MM.1S (cell line): Measurements from ENCODE around the gene POTEG.
"Not testable (repeated sequence)": the region's sequence is repeated elsewhere in the genome, so short reads cannot be mapped to it uniquely, and the experiment has no call there.

Source experiments
- DNase-seq: peaks from one replicate; pipeline ENCODE4 v3.0.0-alpha.2; 2015
- H2AFZ ChIP-seq: fragments of 300-600 bp; sonication (generic); 2 replicates; pipeline ENCODE4 v1.6.0; 2016; ENCODE audit warnings: antibody characterized with exemption, low read length
- H3F3A ChIP-seq: fragments of 300-600 bp; sonication (generic); 2 replicates; pipeline ENCODE4 v1.6.1; 2016; ENCODE audit warnings: mild to moderate bottlenecking, antibody characterized with exemption, low read length, moderate library complexity, mixed read lengths; ENCODE audit not compliant: insufficient read depth
- H3K27ac ChIP-seq: fragments of 300-600 bp; sonication (generic); 2 replicates; pipeline ENCODE4 v1.5.1; 2016; ENCODE audit warnings: mild to moderate bottlenecking, low read length
- H3K27me3 ChIP-seq: fragments of 300-600 bp; sonication (generic); replicated peaks from 2 replicates; pipeline ENCODE4 v1.6.0; 2016; ENCODE audit warnings: low read length; ENCODE audit not compliant: insufficient read depth
- H3K36me3 ChIP-seq: fragments of 300-600 bp; sonication (generic); replicated peaks from 2 replicates; pipeline ENCODE4 v1.6.1; 2016; ENCODE audit warnings: mild to moderate bottlenecking, low read length, mixed read lengths; ENCODE audit not compliant: insufficient read depth
- H3K4me1 ChIP-seq: fragments of 300-600 bp; sonication (generic); 2 replicates; pipeline ENCODE4 v1.6.1; 2016; ENCODE audit warnings: low read length, mixed read lengths
- H3K4me2 ChIP-seq: fragments of 300-600 bp; sonication (generic); 2 replicates; pipeline ENCODE4 v1.6.0; 2016; ENCODE audit warnings: low read depth, low read length
- H3K4me3 ChIP-seq: fragments of 300-600 bp; sonication (generic); 2 replicates; pipeline ENCODE4 v1.5.1; 2016; ENCODE audit warnings: low read length, mixed read lengths
- H3K79me2 ChIP-seq: fragments of 300-600 bp; sonication (generic); 2 replicates; pipeline ENCODE4 v1.6.1; 2016; ENCODE audit warnings: mixed run types, low read length, mixed read lengths
- H3K9ac ChIP-seq: fragments of 300-600 bp; sonication (generic); 2 replicates; pipeline ENCODE4 v1.6.1; 2016; ENCODE audit warnings: low read length, mixed read lengths
- H3K9me2 ChIP-seq: fragments of 300-600 bp; sonication (generic); replicated peaks from 2 replicates; pipeline ENCODE4 v1.6.1; 2016; ENCODE audit warnings: mild to moderate bottlenecking, low read length, mixed read lengths; ENCODE audit not compliant: insufficient read depth
- H3K9me3 ChIP-seq: fragments of 300-600 bp; sonication (generic); replicated peaks from 2 replicates; pipeline ENCODE4 v1.6.1; 2016; ENCODE audit warnings: mild to moderate bottlenecking, low read length, mixed read lengths; ENCODE audit not compliant: insufficient read depth
- H4K20me1 ChIP-seq: fragments of 300-600 bp; sonication (generic); 2 replicates; pipeline ENCODE4 v1.6.1; 2016; ENCODE audit warnings: mild to moderate bottlenecking, low read length, moderate library complexity, mixed read lengths; ENCODE audit not compliant: insufficient read depth

Gene POTEG

DNA sequence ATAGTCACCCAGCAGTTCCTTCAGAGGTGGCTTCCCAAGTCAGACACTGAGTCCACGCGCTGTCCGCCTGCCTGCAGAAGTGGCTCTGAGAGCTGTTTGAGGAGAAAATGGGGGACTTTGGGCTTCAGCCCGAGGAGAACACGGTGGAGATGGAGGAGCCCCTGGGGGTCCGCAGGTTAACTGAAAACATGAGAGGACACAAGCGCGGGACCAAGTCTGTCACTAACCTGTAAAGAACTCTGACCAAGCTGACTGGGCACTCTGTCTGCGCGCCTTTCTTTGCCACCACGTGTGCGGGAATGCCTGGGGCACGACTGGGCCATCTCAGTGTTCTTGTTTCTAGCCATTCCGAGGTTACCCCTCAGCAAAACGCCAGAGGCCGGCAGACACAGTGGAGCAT is 62.4 kb downstream of the POTEG start:
- not testable (repeated sequence) for H3K4me2 ChIP-seq, H3K27me3 ChIP-seq, H3K4me1 ChIP-seq, H3F3A ChIP-seq, H2AFZ ChIP-seq, H3K36me3 ChIP-seq, H3K4me3 ChIP-seq, H3K9ac ChIP-seq, H3K27ac ChIP-seq, H3K79me2 ChIP-seq, H3K9me3 ChIP-seq, H3K9me2 ChIP-seq, DNase-seq, H4K20me1 ChIP-seq

DNA sequence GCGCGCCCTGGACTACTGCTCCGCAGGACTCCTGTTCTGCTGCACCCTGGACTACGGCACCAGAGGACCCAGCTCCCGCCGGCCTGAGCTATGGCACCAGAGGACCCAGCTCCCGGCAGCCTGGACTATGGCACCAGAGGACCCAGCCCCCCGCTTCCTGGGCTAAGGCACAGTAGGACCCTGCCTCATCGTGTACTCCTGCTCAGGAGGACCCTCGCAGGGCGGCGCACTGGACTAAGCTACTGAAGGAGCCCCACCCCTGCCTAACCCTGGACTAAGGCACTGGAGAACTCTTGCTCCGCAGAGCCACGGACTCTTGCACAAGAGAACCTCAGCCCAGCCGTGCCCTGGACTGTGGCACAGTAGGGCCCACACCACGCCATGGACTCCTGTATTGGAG is 71.3 kb downstream of the POTEG start:
- H3K9me3 ChIP-seq, H3K9me2 ChIP-seq, H3K79me2 ChIP-seq, DNase-seq, H3K4me3 ChIP-seq, H2AFZ ChIP-seq, H3K27ac ChIP-seq, H3K4me2 ChIP-seq, H4K20me1 ChIP-seq, H3K4me1 ChIP-seq, H3K27me3 ChIP-seq, H3F3A ChIP-seq, H3K9ac ChIP-seq, H3K36me3 ChIP-seq: not testable (repeated sequence)

DNA sequence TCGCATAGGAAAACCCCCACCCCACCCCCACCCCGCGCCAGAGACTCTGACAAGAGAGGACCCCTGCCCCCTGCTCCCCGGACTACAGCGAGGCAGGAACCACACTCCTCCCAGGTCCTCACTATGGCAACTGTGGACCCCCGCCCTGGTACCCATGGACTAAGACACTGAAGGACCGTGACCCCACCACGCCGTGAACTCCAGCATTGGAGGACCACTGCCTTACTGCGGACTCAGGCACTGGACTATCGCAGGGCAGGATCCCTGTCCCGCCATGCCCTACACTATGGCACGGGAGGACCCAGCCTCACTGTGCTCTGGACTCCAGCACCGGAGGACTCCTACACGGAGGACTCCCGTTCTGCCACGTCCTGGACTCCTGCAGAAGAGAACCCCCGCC is 71.8 kb downstream of the POTEG start:
- H3K9ac ChIP-seq, H4K20me1 ChIP-seq, H3F3A ChIP-seq, H3K4me3 ChIP-seq, H3K27ac ChIP-seq, H3K4me1 ChIP-seq, H3K27me3 ChIP-seq, H3K36me3 ChIP-seq, H3K79me2 ChIP-seq, H3K9me2 ChIP-seq, H2AFZ ChIP-seq, H3K4me2 ChIP-seq, H3K9me3 ChIP-seq, DNase-seq: not testable (repeated sequence)

DNA sequence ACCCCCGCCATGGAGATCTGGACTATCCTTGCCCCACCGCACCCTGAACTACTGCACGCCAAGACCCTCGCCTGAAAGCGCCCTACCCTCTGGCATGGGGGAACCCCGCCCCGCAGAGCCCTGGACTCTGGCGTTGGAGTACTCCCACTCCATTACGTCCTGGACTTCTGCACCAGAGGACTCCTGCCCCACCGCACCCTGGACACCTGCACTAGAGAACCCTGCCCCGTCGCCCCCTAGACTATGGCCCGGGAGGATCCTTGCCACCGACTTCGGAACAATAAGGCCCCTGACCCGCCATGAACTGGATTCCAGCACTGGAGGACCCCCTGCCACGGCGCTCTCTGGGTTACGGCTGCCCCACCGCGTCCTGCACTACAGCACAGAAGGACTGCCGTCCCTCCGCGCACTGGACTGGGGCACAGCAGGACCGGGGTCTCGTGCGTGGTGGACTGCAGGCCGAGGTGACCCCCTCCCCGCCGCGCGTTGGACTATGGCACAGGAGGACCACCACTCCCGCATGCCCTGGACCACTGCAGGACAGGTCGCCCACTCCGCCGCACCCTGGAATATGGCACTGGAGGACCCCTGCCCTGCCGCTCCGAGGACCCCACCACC is 72.4 kb downstream of the POTEG start:
- H3K4me2 ChIP-seq, H3K9me2 ChIP-seq, H3K9ac ChIP-seq, H3K27ac ChIP-seq, H2AFZ ChIP-seq, H3K4me1 ChIP-seq, H3K4me3 ChIP-seq, DNase-seq, H3K27me3 ChIP-seq, H3K36me3 ChIP-seq, H3K79me2 ChIP-seq, H3K9me3 ChIP-seq, H4K20me1 ChIP-seq, H3F3A ChIP-seq: not testable (repeated sequence)

DNA sequence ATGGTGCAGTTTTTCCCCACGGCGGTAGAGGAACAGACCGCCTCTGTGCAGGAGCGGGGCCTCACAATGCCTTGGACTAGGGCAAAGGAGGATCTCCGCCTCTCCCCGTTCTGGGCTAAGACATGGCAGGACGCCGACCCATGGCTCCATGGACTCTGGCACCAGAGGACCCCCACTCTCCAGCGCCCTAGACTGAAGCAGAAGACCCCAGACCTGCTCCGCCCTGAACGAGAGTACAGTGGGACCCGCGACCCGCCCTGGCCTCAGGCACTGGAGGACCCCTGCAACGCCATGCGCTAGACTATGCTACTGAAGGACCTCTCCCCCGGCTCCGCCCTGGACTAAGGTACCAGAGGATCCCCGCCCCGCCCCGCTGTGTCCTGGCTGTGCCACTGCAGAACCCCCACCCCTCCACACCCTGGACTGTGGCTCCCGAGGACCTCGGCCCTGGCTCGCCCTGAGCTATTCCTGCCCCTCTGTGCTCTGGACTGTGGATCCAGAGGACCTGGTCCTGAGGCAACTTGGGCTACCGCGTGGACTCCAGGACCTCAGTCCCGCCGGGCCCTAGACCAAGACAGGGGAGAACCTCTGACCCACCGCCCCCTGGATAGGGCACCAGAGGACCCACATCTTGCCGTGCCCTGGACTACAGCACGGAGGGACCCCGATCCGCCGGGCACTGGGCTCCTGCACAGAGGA is 73.1 kb downstream of the POTEG start:
- H2AFZ ChIP-seq, H3K4me1 ChIP-seq, H3K27me3 ChIP-seq, H3K4me2 ChIP-seq, H3K79me2 ChIP-seq, H3K36me3 ChIP-seq, DNase-seq, H3K4me3 ChIP-seq, H3K9me2 ChIP-seq, H3K9ac ChIP-seq, H4K20me1 ChIP-seq, H3K27ac ChIP-seq, H3K9me3 ChIP-seq, H3F3A ChIP-seq: not testable (repeated sequence)
